NCI-H748 (cell line): ENCODE results near the gene MAP4K1.

Experiments
- DNase-seq: peaks from one replicate; lab custom pipeline; 2025; ENCODE audit not compliant: unreplicated experiment; lab: John Stamatoyannopoulos, UW

The MAP4K1 gene

DNA sequence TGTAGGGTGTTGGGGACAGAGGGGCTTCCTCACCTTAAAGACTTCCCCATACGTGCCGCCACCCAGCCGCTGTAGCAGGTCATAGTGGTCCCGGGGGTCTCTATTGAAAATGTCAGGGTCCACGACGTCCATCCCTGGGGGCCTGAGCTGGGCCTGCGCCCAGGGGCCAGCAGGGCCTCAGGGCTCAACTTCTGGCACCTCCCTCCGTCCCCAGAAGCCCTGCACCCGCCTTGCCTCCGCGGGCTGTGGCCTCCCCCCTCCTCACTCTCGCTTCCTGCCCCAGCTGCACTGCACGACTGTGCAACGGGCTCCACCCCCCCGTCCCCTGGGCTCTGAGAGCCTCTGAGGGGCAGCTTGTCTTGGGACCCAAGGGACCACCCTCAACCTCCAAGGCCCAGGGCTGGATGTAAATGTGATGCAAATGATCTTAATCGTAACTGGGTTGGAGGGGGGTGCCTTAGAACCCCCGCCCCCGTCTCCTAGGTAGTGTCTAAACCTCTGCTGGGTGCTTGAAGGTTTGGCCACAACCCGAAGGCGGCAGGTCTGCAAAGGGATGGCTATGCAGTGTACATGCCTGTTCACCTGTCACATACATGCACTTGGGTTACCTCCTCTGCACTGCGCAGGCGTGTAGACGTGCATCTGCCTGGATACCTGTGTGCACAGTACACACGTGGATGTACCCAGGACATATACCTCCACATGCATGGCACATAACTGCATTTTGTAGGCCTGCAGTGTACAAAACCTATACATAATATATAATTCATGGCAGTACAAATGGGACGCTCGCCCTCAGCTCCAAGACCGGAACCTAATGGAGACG, at the start of gene MAP4K1:
Gene MAP4K1 (minus strand): TSS at position 190 of the 826 bp plus-strand sequence. CDS start 58 bp downstream, at position 132.
- DNase-seq: peak; percentile 41

DNA sequence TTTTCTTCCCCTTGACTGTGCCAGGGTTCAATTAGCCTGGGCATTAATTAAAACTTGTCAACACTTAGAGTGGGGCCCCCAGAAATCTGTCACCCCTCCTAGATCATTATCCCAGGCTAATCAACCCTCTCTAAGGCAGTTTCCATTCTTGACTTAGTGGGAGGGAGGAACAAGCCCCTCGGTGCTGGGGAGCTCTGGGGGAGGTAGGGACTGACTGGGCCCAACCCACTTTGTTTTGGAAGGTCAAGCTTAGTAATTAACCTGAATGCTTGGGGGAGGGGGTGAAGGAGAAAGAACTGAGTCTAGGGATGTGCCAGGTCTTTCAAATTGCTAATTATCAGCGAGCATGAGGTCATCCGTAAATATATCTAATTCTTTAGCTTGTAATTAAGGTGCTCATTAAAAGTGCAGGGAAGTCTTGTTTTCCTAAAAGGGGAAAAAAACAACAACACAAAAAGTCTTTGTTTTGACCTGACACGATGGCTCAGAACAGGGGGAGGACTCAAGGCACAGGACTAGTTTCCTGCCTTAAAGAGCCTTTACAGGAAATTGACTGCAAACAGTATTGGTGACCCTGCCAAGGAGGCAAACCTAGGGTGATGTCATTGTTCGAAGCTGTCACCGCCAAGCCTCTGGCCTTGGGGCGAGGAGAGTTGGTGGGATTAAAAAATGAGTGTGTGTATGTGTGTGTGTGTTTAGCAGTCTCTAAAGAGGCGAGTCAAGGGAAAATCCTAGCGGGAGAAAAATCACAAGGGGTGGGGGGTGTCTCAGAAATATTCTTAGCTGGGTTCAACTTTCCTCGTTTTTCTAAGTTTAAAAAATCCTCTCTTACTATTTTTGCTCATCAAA, 49.1 kb upstream of the MAP4K1 start:
- DNase-seq: peak; percentile 39

DNA sequence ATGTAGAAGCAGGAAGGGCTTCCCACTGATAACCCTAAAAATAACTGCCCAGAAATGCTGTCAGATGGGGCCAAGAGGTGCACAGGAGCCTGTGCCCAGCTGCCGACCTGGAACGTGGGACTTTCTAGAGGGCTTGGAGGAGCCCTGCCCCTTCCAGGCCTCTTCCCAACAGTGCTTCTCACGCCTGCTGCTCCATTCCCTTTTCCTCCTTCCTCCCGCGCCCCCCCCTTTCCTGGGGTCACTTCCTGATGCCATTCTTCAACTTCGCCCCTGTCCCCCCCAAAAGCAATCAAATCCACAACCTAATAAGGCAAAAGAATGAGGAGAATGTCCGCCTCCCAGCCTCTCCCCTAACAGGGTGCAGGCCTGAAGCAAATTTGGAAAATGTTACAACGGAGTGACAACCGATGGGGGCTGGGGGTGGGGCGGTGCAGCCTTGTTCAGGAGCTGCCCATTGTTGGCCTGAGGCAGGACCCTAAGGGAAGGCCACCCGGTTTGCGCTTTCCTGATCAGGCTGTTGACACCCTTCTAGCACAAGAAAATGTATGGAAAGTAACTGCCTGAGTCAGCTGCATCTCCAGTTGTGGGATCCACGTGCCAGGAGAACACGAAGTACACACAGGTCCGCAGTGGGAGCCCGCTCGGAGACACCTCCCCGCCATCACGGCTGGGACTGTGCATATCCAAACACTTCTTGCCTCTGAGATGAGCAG, 48.4 kb upstream of the MAP4K1 start:
- no peak for DNase-seq

DNA sequence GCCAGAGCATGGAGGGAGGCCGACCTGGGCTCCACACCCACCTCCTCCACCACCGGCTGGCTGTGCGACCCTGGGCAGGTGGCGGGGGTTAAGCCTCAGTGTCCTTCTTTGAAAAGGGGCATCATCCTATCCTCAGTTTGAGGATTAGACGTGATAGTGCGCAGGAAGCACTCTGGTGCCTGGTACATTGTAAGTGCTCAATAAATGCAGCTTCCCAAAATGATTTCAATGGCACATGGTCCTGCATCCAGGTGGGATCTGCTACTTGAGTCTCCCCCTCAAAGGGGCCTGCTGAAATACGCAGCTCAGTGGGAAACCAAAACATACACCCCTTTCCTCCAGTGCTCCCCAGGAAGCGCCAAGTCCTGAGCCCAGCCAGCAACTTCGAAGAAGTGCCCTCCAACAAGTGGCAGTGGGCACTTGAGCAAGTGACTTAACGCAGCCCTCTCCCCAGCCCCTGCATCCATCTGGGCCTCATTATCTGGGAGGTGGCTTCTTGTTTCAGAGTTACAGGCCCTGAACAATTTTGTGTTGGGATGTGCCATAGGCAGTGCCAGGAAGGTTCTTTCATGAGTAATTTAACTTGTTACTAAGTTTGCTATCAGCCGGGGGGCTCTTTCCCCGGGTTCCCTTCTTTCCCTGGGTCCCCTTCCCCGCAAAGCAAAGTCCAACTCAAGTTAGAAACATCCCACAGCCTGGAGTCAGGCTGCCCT, 47.6 kb upstream of the MAP4K1 start:
- no peak for DNase-seq

DNA sequence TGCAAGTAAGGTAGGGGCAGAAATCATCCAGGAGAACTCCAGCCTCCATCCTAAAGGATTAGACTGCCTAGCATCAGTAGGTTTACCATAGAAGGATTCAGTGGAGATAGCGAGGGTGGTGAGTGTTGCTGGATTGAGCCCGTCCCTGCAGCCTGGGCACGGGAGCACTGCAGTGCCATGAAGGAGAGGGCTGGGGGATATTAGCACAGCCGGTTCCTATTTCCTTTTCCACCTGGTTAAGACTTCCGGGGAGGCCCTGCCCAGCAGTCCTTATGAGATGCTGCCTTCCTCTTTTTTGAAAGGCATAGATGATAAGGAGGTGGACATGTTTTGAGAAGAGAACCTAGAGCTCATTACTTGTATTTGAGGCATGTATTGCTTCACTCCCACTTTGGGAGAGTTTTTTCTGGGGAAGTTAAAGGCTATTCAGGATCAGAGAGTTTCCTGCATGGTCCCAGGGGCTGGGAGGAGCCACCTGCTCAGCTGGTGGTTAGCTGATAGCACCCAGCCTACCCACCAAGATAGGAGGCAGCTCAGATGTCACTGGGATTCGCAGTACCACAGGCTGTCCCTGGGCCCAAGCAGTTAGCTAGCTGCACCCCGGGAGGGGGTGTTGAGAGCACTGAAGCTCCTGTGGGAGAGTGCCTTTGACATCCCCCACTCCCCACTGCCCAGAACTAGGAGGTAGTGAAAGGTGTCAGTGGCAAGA, 46.9 kb upstream of the MAP4K1 start:
- no peak for DNase-seq

DNA sequence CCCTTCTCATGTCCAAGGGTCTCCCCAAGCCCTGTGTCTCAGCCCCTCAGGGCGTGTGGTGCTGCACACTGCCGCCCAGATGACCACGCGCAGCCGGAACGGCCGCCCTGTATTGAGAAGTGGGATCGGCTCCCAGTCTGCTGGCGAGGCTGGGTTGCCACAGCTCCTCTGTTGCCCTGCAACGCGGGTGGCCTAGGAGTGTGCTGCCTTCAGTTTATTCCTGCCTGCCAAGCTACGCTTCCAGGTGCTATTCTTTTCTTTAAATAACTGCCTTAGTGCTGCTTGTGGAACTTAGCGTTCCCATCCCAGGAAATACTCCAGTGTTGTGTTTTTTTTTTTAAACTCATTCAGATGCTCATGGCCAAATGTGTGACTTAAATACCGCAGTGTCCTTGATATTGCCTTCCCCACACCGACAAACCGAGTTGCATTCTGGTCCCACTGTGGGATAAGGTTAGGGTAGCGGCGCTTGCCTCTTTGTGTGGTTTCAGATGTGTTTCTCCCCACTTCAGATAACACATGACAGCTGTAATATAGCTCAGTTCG, 46.3 kb upstream of the MAP4K1 start:
- DNase-seq: no peak

DNA sequence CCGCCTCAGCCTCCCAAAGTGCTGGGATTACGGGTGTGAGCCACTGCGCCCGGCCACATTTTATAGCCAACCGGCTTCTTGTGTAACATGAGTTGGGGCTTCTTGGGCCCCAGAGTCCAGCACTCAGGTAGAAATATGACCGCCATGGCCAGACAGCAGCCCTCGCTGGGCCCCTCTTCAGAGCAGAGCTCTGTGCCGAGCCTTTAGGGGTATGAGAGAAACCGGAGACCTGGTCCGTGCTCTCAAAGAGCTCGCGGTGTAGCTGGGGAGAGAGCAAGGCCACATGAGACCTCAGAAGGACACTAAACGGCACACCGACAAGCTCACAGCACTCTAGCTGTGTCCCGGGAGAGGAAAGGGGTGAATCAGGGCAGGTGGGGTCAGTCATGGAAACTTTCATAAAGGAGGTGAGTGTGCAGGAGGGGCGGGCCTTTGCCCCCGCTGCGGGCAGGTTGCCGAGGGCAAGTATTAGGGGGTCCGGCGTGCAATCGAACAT, 45.5 kb upstream of the MAP4K1 start:
- no peak for DNase-seq

DNA sequence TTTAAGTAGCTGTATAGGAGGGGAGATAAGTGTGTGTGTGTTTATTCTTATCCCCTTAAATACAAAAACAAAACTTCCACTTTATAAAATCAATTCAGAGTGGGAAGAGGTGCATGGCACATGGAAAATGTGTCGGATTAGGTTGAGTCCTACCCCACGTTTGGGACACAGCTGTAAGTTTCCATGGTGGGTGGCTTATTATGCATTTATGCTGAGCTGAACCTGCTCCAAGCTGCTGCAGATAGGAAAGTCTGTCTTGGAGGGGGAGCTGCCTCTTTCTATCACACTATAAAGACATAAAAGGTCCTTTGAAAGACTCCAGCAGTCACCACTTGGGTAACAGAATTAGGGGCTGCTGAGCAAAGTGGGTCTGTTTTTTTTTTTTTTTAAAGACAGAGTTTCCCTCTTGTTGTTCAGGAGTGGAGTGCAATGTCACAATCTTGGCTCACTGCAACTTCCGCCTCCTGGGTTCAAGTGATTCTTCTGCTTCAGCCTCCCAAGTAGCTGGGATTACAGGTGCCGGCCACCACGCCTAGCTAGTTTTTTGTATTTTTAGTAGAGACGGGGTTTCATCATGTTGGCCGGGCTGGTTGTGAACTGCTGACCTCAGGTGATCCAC, 44.9 kb upstream of the MAP4K1 start:
- no peak for DNase-seq

DNA sequence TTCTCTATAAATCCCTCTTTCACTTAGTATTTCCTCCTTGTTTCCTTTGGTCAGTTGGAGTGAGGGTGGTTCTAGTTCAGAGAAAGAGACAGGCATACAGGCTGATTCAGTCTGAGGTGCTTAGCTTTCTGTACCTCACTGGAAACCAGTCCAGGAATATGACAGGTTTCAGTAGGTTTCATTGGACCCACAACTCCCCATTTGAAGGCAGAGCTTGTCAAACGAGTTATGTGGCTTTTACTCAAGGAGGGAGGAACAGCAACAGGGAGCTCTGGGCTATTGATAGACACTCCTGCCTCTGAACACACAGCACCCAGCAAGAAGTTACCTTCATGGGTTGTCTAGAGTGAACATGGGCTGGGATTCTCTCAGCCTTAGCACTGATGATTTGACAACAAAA, 44.2 kb upstream of the MAP4K1 start:
- DNase-seq: peak; percentile 53

DNA sequence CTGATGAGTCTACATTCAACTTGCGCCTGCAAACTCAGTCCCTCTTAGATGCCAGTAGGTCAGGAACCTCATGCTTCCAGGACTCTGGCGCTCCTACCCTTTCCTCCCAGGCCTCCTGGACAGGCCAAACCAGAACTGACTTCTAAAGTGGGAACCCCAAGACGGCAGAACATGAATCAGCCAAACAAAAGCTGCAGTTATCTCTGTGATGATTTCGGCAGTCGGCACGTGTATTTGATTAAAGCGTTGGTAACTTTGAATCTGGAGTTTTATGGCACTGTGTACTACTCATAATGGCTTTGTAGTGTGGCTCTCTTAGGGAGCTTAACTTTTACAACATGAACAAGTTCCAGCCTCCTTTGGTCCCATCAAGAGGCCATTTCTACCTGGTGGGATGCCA, 43.4 kb upstream of the MAP4K1 start:
- DNase-seq: no peak

DNA sequence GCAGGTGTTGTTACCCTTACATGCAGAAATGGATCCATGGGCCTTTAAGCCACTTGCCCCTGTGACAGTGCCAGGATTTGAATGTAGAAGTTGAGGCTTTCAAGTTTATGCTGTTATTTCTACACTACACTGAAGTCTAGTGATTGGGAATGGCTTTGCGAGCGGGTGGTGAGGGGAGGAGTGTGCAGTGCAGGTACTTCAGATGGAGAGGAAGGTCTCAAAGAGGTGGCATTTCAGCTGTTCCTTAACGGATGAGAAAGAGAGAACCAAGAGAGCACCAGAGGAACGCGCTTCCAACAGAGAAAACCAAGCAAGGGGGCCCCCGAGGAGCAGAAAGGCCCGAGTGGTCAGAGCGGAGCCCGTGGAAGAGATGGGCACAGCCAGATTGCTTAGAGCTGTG, 43.0 kb upstream of the MAP4K1 start:
- DNase-seq: no peak

DNA sequence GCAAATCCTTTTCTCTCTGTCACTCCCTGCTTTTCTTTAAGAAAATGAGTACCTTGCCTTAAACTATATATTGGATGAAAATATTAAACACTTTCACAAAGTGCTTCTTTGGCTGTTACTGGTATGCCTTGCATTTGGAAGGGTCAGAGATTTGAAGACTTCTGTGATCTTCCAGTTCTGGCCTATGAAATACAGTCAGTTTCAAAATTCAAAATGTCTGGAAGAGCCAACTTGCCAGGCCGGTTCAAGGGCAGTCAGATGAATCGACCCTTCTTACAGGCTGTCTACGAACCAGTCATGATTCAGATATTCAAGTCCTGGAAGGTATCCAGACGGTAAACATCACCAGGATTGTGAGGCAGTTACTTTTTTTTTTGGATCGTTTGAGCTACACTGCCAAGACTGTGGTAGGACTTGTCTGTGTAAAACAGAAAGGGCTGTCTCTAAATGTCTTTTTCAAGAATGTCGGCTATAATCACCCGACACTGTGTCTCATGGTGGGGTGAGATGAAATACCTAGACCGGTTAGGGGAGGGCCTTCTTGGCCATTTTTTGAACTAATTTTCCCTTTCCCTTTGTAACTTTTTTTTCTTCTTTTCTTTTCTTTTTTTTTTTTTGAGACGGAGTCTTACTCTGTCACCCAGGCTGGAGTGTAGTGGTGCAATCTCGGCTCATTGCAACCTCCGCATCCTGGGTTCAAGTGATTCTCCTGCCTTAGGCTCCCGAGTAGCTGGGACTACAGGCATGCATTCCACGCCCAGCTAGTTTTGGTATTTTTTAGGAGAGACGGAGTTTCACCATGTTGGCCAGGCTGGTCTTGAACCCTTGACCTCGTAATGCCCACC, 40.9 kb upstream of the MAP4K1 start:
- DNase-seq: no peak

DNA sequence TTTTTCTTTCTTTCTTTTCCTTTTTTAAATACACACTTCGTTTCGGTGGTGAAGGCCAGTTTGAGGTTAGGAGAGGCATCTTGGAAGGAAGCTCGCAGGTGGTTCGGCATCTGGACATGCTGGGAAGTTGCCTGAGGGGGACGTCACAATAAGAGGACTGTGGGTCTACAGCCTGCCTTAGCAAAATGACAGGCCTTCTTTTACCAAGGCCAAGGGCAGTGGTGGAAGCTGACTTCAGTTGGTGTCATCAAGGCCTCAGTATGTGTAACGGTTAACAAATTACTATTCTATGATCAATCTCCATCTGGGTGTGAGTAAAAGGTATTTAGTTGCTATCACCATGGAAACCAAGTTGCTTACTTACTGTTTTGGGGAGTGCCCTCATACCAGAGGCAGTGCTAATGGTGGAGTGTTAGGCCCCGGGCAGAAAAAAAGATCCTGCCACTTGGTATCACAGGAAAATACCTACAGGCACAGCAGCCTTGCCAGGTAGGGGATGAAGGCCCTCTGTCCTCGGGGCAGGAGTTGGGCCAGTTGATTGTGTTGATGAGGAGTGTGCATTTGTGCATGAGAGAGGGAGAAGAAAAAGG, 40.0 kb upstream of the MAP4K1 start:
- no peak for DNase-seq

DNA sequence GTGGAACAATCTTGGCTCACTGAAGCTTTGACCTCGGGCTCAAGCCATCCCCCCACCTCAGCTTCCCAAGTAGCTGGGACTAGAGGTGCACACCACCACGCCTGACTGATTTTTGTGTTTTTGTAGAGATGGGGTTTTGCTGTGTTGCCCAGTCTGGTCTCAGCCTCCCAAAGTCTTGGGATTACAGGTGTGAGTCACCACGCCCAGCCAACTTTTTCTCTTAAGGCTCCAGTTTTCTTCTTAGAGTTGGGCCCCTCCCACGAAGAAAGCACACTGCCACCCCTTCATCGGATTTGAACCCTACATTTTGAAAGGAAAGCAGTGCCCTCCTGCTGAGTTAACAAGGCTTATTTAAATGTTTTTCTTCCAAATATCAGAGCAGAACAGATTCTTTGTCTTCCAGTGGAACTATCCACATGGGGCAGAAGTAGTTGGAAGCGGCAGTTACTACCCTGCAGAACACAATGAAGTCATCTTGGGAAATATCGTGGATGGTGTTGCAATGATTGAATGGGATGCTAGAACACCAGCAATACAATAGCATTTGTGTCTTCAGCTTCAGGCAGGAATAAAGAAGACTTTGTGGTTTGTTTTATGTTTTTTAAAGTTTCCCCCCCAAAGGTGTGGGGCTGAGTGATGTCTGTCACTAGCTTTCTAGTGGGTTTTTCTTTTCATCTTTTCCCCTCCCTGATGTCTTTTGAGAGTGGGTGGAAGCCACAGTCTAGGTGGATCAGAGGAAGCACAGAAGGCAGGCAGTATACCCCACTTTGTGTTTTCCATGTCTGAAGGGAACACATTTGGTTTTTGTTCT, 38.6 kb upstream of the MAP4K1 start:
- DNase-seq: no peak

DNA sequence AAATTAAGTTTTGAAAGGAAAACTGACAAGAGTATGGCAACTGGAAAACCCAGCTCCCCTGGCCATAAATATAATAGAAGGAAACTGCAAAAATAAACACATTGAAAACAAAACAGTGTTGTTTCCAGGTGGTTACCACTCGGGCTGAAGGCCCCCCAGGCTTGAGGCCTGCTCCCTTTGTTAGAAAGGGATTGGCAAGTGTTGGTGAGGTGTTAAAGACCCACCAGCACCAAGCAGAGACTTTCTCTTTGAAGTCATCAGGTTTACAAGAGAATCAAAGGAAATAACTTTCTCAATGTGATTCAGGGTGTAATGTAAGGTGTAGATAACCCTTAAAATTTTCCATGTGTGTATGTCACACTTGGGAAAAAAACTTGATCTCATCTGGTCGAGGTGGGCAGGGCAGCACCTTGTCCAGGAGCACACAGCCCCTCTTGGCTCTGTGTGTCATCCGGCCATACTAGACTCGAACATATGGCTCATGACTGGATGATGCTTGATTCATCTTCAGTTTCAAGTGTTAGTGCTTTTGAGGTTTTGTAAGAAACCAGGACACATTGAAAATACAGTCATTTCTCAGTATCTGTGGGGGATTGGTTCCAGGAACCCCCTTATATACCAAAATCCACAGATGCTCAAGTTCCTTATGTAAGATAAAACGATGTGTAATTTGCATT, 37.5 kb upstream of the MAP4K1 start:
- DNase-seq: no peak

DNA sequence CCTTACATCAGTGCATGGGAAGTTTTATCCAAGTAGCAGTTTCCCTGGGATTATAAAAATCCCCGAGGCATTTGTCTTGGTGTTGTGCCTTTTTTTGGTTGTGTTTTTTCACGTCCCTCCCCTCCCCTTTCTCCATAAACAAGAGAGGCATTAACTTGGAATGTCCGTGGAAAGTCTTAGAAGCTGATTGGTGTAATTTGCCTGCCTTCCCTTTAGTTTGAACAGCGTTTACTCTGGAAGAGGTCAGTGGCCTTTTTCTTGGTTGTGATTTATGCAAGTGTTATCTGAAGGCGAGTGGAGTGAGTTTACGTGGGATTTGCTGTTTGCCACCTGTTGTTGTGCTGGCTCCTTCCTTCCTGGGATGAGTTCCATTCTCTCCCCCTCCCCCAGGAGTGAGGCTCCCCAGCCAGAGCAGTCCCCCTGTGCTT, 36.9 kb upstream of the MAP4K1 start:
- no peak for DNase-seq
